GM21737 (cell line): ENCODE results near the gene STAU1.
"Not testable (repeated sequence)": the region's sequence is repeated elsewhere in the genome, so short reads cannot be mapped to it uniquely, and the experiment has no call there.

Experiments
- ATAC-seq: cut with Tn5 transposase; IDR thresholded peaks from one replicate; pipeline ENCODE4 v1.9.1; 2021; ENCODE audit warnings: mild to moderate bottlenecking, moderate library complexity; ENCODE audit not compliant: unreplicated experiment

The STAU1 gene

GRCh38 chr20:49167811-49168507 lies 20.2 kb downstream of the STAU1 start:
- no peak for ATAC-seq

- no peak for ATAC-seq
These were observed 21.3 kb downstream of the STAU1 start for GRCh38 chr20:49166534-49167449.

GRCh38 chr20:49165611-49166010 lies 22.5 kb downstream of the STAU1 start:
- no peak for ATAC-seq

- no peak for ATAC-seq
These were observed 24.4 kb downstream of the STAU1 start for GRCh38 chr20:49163696-49164095.

GRCh38 chr20:49161428-49162152 lies 26.5 kb downstream of the STAU1 start:
- ATAC-seq = no peak

GRCh38 chr20:49160057-49160929 lies 27.8 kb downstream of the STAU1 start:
- ATAC-seq = no peak

- ATAC-seq = no peak
These were observed 31.0 kb downstream of the STAU1 start for GRCh38 chr20:49157146-49157545.

- no peak for ATAC-seq
These were observed 31.7 kb downstream of the STAU1 start for GRCh38 chr20:49156481-49156880.

- no peak for ATAC-seq
These were observed 36.7 kb downstream of the STAU1 start for GRCh38 chr20:49151436-49151835.

- no peak for ATAC-seq
These were observed 38.7 kb downstream of the STAU1 start for GRCh38 chr20:49149281-49150045.

- no peak for ATAC-seq
These were observed 39.5 kb downstream of the STAU1 start for GRCh38 chr20:49148601-49149000.

GRCh38 chr20:49147296-49147695 lies 40.8 kb downstream of the STAU1 start:
- ATAC-seq = no peak

- no peak for ATAC-seq
These were observed 41.5 kb downstream of the STAU1 start for GRCh38 chr20:49146442-49147225.

- no peak for ATAC-seq
These were observed 47.3 kb downstream of the STAU1 start for GRCh38 chr20:49140834-49141233.

GRCh38 chr20:49140411-49140810 lies 47.7 kb downstream of the STAU1 start:
- no peak for ATAC-seq

- ATAC-seq = no peak
These were observed 49.7 kb downstream of the STAU1 start for GRCh38 chr20:49138431-49138830.

- no peak for ATAC-seq
These were observed 51.1 kb downstream of the STAU1 start for GRCh38 chr20:49136817-49137571.

- not testable (repeated sequence) for ATAC-seq
These were observed 53.3 kb downstream of the STAU1 start for GRCh38 chr20:49134797-49135196.
